Esophagus squamous epithelium (tissue), 4 donors: ENCODE results near the gene MVB12B.

Experiments
- CTCF ChIP-seq, 6 experiments: fragments of 450-650 bp in 4 of 6; fragments of 200-600 bp in 2 of 6; sonication (generic) in 2 of 6; IDR thresholded peaks; one replicate each; pipeline ENCODE4 v1.5.1; 2016 to 2019; ENCODE audit warnings: antibody characterized with exemption in 6 of 6, mild to moderate bottlenecking in 4 of 6, moderate library complexity in 4 of 6
- POLR2A ChIP-seq, 4 donors: fragments of 450-650 bp; IDR thresholded peaks; one replicate each; pipeline ENCODE4 v1.6.1; 2017; ENCODE audit warnings: antibody characterized with exemption in 4 of 4, mild to moderate bottlenecking in 4 of 4, moderate library complexity in 3 of 4

GRCh38 chr9:126307322-126308061 is 19.1 kb upstream of the MVB12B start:
- TF ChIP-seq POLR2A (IDR thresholded peaks at IDR 0.05) (no peak), CTCF (IDR thresholded peaks at IDR 0.05) (no peak)
